MV-4-11 (cell line): ENCODE data around the gene CRHR1.

Experiments
- DNase-seq: peaks from one replicate; lab custom pipeline; 2025; lab: John Stamatoyannopoulos, UW

The CRHR1 gene

DNA sequence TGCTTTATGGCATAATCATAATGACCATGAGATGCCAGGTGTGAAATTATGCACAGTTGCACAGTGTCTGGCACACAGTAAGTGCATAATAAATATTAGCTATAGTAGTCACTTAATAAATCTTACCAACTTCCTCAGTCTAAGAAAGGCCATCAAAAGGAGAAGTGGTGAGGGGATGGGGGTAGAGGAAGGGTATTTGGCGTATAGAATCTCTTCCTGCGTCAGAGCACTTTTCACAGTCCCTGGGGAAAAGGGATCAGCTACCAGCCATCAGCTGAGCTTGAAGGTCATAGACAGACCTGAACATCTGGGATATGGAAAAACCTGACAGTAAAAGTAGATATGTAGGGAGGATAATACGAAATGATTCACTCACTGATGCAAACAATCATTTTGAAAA, 5.8 kb downstream of the CRHR1 start:
- DNase-seq = peak; percentile 9

DNA sequence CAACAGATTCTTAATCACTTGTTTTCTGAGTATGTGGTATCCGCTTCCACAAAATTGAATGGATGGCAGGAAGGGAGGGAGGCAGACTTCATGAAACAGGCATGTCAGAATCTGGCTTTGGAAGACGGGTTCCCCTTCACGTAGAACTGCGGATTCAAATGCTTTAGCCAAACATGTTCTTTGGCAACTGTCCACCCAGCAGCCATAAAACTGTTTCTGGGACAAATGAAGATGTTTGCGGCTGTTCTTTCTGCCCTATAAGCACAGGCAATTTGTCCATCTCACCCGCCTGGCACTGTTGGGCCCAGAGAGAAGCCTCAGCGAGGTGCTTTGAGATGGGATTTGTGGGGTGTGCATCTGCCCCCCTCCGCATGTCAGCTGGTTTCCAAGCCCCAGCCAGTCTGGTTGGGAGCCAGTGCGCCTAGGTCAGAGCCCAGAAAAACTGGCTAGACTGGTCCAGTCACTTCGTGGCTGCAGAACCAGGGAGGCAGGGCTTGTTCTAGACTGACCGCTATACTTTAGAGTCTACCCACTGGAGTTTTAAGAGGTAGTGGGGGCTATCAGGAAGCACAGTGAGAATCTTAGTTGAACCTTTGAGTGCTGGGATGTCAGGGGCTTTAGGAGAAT, 6.3 kb downstream of the CRHR1 start:
- DNase-seq = no peak

DNA sequence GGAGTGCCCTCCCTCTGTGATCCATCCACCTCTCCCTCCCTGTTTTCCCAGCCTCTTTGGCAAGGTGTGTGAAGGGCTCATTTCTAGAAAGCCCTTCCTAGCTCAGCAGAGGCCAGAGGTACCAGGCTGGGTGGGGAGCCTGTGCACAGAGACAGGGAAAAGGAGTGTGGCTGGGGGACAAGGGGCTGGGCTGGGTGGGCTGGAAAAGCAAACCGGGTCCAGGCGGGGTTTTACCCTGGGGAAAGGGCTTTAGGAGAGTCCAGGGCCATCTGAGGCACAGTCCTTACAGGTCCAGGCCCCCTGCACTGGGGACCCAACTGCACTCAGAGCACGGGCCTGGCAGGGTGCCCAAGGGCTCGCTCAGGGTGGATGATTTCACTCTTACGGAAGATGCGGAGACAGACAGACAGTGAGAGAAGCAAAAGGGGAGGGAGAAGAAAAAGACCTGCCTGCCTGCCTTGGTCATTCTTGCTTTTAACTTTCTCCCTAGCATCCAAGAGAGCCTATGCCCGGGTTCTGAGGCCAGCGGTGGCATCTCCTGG, 7.0 kb downstream of the CRHR1 start:
- DNase-seq = no peak

DNA sequence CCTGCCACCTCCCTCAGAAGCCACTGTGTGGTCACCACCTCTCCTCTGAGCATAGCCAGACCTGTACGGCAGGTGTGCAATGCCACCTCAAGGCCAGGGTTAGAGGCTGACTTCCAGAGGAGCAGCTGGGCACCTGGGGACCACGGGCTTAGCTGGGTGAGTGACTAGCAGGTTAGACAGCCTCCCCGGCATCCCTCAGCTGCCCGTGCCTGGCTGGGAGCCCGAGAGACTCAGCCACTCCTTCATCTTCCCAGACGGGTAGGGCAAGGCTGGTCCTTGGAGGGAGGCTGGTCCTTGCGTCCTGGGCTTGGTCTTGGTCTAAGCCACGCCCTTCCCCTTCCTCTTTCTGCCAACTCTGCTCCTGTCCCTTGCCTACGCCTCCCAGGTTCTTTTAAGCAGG, 7.8 kb downstream of the CRHR1 start:
- no peak for DNase-seq

- DNase-seq = no peak
These were observed 8.3 kb downstream of the CRHR1 start for GRCh38 chr17:45792437-45792836.

- DNase-seq = no peak
These were observed 9.1 kb downstream of the CRHR1 start for GRCh38 chr17:45792995-45793755.

DNA sequence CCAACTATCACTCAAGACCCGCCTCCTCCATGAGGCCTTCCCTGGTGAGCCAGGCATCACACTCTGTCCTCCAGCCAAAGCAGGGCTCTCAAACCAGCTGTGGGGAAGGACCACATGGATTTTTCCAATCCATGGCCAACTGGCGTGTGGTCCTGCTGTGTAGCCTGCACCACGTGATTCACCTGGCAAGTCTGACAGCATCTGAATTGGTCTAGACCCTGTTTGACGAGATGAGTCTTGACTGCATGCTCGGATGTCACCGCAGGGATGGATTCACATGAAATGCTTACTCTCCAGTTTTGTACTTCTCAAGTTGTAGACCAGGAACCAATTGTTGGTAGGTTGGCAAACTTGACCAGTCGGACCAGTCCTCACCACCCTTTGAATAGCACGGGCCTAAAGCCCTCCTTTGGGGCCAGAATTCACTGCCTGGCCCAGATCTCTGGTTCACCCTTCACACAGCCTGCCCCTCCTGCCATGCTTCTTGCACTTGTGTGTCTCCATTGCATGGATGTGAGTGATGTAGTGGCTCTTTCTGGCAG, 9.9 kb downstream of the CRHR1 start:
- no peak for DNase-seq

GRCh38 chr17:45794840-45795239, 10.7 kb downstream of the CRHR1 start:
- no peak for DNase-seq

GRCh38 chr17:45800816-45801215, 16.7 kb downstream of the CRHR1 start:
- DNase-seq = no peak

GRCh38 chr17:45801421-45801820, 17.3 kb downstream of the CRHR1 start:
- no peak for DNase-seq

- DNase-seq = no peak
These were observed 24.7 kb downstream of the CRHR1 start for GRCh38 chr17:45808845-45809244.

GRCh38 chr17:45809499-45809898, 25.4 kb downstream of the CRHR1 start:
- DNase-seq = no peak

- DNase-seq = no peak
These were observed 28.0 kb downstream of the CRHR1 start for GRCh38 chr17:45812102-45812501.

- DNase-seq = no peak
These were observed 29.1 kb downstream of the CRHR1 start for GRCh38 chr17:45813048-45813725.

DNA sequence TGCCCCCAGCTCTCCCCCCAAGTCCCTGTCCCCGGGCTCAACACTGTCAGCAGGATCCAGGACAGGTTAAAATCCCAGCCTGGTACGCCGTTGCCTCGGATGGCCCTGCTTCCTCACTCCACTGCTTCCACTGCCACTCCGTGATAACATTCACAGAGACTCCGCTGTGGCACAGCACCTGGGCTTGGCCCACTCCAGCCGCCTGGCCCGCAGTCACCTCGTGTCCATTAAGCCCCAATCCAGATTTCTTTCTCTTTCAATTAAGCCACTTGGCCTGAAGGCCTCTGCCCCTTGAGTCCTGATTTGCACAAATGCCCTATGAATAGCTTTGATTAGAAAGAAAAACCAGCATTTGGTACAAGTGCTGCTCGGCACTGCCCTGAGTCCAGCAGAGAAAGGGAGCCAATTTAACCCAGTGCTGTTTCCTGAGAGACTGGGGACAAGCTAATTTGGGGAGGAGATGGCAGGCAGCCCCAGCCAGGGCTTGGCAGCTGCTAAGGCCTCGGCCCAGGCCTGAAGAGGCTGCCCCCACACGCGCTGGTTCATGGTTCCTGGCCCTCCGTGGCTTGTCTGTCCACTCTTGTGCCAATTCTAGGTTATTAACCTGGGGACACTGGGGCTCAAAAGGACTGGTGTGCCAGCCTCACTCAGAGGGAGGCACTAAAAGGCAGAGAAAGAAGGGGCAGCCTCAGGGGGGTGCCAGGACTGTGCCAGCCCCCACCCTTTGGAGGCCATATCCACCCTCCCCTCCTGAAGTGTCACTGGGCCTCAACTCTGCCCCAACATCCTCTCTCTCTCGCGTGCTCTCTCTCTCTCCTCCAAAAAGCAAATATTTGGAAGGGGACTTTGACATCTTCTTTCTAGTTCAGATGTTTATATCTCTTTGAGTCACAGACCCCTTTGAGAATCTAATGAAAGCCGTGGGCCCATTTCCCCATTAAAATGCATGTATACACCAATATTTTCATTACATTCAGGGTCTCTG, 30.8 kb downstream of the CRHR1 start:
- no peak for DNase-seq

- no peak for DNase-seq
These were observed 31.6 kb downstream of the CRHR1 start for GRCh38 chr17:45815752-45816151.

GRCh38 chr17:45818041-45818440, 33.9 kb downstream of the CRHR1 start:
- DNase-seq = no peak

- no peak for DNase-seq
These were observed 34.6 kb downstream of the CRHR1 start for GRCh38 chr17:45818699-45819098.

- no peak for DNase-seq
These were observed 35.5 kb downstream of the CRHR1 start for GRCh38 chr17:45819632-45820031.

DNA sequence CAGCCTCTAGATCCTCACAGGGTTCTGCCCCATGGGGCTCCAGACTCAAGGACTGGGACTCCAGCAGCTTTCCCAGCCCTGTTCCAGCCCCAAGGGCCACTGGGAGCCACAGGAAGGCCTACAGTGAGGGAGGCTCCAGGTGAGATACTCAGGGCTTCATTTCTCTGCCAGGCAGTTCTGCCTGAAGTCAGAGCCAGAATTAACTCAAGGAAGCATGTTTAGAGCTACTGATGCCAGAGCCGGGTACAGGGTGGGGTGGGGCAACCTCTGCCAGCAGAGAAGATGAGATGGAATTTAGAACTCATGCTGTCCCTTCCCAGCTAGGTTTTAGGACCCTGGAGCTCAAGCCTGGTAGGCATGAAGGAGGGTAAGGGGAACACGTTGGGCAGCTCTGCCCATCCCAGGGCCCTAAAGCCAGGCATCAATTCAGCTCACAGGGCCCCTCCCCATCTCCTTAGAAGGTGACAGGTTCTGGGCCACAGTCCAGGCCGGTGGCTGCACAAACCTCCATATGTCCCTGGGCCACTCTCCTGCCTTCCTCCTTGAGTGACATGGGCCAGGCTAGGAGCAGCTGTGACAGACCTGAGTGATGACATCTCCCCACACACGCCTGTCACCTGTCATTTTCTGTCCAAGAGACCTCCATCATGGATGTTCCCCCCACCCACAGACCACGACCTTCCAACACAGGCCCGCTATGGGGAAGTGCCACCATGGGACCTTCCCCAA, 36.1 kb downstream of the CRHR1 start:
- no peak for DNase-seq

DNA sequence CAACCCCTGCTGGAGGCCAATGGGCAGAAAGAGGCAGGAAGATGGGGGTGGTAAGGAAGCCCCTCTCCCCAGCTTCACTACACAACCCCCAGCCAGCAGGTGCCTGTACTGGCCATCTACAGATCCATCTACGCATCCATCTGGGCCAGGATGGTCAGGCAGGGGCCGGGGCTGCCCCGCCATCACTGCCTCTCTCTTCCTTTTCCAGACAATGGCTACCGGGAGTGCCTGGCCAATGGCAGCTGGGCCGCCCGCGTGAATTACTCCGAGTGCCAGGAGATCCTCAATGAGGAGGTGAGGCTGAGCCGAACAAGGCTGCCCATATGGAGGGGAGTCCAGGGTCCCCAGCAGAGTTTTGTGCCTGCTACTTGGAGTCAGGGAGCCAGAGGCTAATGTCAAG, 37.0 kb downstream of the CRHR1 start:
- DNase-seq = no peak
